ENCODE results near the gene ADCY3. TPM values are rescaled to one million over a fixed set of nuclear protein-coding genes. Genes with fewer than 3 reads are reported as not detected.

Gene ADCY3
- total RNA-seq, 1 experiment from 2014 or later = 39.5 TPM

DNA sequence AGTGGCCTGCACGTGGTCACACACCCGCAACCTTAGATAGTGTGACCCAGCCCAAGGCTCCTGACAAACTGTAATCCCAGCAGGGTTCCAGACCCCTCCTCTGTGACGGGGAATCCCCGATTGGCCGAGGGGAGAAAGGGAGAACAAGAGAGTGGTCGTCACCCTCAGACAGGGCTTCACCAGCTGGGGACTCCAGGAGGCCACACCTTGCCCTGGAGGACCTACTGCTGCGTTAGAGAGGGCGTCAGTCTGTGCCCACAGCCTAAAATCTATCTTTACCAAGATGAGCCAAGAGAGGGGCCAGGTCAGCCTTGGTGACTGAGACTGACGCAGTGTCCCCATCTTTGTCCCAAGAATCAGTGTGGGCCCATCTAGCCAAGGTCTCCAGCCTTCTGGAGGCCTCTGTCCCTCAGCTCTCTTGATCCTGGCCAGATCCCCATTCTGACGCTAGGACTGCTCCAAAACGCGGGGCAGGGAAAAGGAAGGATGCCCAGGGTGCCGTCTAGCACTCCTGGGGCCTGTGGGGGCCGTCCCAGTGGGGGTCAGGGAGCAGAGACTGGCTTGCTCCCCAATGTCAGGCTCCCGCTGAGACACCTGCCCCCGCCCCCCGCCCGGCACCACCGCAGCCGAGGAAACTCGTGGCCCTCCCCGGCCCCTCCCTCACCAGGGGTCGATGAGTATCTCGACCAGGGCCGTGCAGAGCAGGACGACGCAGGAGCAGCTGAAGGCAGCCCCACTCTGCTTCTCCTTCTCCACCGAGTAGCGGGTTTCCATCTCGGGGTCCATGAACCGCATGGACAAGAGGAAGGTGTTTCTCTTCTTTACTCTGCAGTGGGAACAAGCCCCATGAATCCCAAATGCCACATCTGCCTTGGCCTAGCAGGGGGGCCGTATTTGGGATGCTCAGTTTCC is 86.0 kb downstream of the ADCY3 start:
- Histone ChIP-seq H3K23me2 (ENCODE audit: insufficient read length, low read depth, low read length, poor library complexity, severe bottlenecking) (no peaks in the 10 kb centered on the region), H2BK5ac (ENCODE audit: insufficient read length, low read length) (no peak overlapping the region), H2AK5ac (ENCODE audit: insufficient read length, low read length) (no peak overlapping the region), H3K27me3 (ENCODE audit: insufficient read depth, low read length) (no peaks in the 10 kb centered on the region), H4K20me1 (ENCODE audit: control insufficient read depth, insufficient read depth, insufficient read length) (no peaks in the 10 kb centered on the region), H3K9me3 (ENCODE audit: control insufficient read depth, low read depth, low read length) (no peaks in the 10 kb centered on the region), H3K23ac (ENCODE audit: insufficient read length, low read depth, low read length) (no peak overlapping the region), H3K4ac (ENCODE audit: low read depth, low read length) (no peak overlapping the region), H2BK12ac (ENCODE audit: insufficient read length, low read depth, low read length) (no peak overlapping the region), H3K79me2 (ENCODE audit: insufficient read depth, low read length) (no peaks in the 10 kb centered on the region), H2AFZ (ENCODE audit: low read length) (no peak overlapping the region), H4K5ac (ENCODE audit: insufficient read length, low read depth, low read length) (no peak overlapping the region), H2BK15ac (ENCODE audit: low read depth, low read length) (no peak overlapping the region), H3K4me1 (ENCODE audit: insufficient read depth, low read length) (peaks cover 2% of the 10 kb centered on the region; the same call in 1 of the 2 replicates), H3K27ac (ENCODE audit: insufficient read length, low read depth, low read length) (no peak overlapping the region), H4K8ac (replicated peaks; ENCODE audit: insufficient read length, low read depth, low read length) (no peak overlapping the region), H3K56ac (ENCODE audit: insufficient read length, low read depth, low read length) (no peak overlapping the region), H3K79me1 (ENCODE audit: insufficient read depth, low read depth, low read length, poor library complexity, severe bottlenecking) (no peaks in the 10 kb centered on the region), H3T11ph (ENCODE audit: low read length) (no peak overlapping the region), H2BK20ac (ENCODE audit: low read depth, low read length, poor library complexity, severe bottlenecking) (no peak overlapping the region), H3K9ac (ENCODE audit: extremely low read depth, insufficient read length, low read length) (no peak overlapping the region), H3K14ac (ENCODE audit: insufficient read depth, low read length) (no peak overlapping the region), H3K18ac (ENCODE audit: insufficient read length, low read depth, low read length) (no peak overlapping the region), H3K4me2 (ENCODE audit: insufficient read depth, insufficient read length, low read length) (no peak overlapping the region), H4K91ac (ENCODE audit: insufficient read length, low read depth, low read length) (no peak overlapping the region), H2BK120ac (ENCODE audit: low read depth, low read length, poor library complexity, severe bottlenecking) (no peak overlapping the region)
- Mint-ChIP-seq H3K27ac (peak overlapping the region in 1 of 3 experiments; percentile 70; a peak in 3 of 7 replicates), H3K4me3 (no peak overlapping the region), H3K27me3 (ENCODE audit: low read depth) (no peaks in the 10 kb centered on the region; the same call in none of the 2 replicates), H3K36me3 (ENCODE audit: insufficient read depth in 1 of 3, low read depth in 3 of 3) (peaks cover 40 to 46% (median 42%) of the 10 kb centered on the region in 3 experiments), H3K9me3 (peaks cover 0 to 7% of the 10 kb centered on the region in 2 experiments; a peak in 3 of 5 replicates), H3K4me1 (peaks cover 22% of the 10 kb centered on the region in 2 experiments)
- DNase-seq = no peak
- TF ChIP-seq, protein P1, sequence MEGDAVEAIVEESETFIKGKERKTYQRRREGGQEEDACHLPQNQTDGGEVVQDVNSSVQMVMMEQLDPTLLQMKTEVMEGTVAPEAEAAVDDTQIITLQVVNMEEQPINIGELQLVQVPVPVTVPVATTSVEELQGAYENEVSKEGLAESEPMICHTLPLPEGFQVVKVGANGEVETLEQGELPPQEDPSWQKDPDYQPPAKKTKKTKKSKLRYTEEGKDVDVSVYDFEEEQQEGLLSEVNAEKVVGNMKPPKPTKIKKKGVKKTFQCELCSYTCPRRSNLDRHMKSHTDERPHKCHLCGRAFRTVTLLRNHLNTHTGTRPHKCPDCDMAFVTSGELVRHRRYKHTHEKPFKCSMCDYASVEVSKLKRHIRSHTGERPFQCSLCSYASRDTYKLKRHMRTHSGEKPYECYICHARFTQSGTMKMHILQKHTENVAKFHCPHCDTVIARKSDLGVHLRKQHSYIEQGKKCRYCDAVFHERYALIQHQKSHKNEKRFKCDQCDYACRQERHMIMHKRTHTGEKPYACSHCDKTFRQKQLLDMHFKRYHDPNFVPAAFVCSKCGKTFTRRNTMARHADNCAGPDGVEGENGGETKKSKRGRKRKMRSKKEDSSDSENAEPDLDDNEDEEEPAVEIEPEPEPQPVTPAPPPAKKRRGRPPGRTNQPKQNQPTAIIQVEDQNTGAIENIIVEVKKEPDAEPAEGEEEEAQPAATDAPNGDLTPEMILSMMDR (conservative IDR thresholded peaks at IDR 0.05) = no peak
- no CpG with 5 or more reads among the region's 32 CpGs for WGBS (ENCODE audit: extremely low coverage, insufficient read length, low lambda C conversion rate)

Measured in H9 (cell line).